22Rv1 (cell line): ENCODE measurements around the gene COPRS.

Experiments
- ZFX ChIP-seq: fragments of 450-650 bp; IDR thresholded peaks from 2 replicates; pipeline ENCODE4 v1.6.1; 2017; ENCODE audit warnings: antibody characterized with exemption, borderline replicate concordance
- TF ChIP-seq, protein P1 (sequence below): fragments of 450-650 bp; IDR thresholded peaks from 2 replicates; pipeline ENCODE4 v1.5.1; 2017; ENCODE audit warnings: mild to moderate bottlenecking

DNA sequence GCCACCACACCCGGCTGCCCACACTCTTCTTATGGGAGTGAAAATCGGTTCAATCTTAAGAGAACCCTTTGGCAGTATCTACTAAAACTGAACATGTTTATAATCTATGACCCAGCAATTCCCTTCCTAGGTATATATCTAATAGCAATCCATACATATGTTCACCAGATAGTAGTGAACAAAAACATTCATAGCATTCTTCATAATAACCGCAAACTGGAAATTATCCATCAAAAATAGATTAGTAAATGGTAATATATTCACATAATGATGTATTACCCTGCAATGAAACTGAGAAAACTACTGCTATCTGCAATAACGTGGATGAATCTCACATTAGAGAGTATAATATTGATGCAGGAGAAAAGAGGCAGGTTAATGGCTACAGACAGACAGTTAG is 23.1 kb downstream of the COPRS start:
- TF ChIP-seq, protein P1, sequence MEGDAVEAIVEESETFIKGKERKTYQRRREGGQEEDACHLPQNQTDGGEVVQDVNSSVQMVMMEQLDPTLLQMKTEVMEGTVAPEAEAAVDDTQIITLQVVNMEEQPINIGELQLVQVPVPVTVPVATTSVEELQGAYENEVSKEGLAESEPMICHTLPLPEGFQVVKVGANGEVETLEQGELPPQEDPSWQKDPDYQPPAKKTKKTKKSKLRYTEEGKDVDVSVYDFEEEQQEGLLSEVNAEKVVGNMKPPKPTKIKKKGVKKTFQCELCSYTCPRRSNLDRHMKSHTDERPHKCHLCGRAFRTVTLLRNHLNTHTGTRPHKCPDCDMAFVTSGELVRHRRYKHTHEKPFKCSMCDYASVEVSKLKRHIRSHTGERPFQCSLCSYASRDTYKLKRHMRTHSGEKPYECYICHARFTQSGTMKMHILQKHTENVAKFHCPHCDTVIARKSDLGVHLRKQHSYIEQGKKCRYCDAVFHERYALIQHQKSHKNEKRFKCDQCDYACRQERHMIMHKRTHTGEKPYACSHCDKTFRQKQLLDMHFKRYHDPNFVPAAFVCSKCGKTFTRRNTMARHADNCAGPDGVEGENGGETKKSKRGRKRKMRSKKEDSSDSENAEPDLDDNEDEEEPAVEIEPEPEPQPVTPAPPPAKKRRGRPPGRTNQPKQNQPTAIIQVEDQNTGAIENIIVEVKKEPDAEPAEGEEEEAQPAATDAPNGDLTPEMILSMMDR, result no peak
- TF ChIP-seq ZFX, result no peak
